HG03521 (cell line): Measurements from ENCODE around the gene SLC46A1.

ENCODE experiments used
- ATAC-seq: cut with Tn5 transposase; IDR thresholded peaks from one replicate; pipeline ENCODE4 v1.9.1; 2021; ENCODE audit warnings: mild to moderate bottlenecking, moderate library complexity; ENCODE audit not compliant: unreplicated experiment

Gene SLC46A1

GRCh38 chr17:28363186-28363585, 42.8 kb downstream of the SLC46A1 start:
- ATAC-seq, result no peak

- no peak for ATAC-seq
Observed at GRCh38 chr17:28357901-28358197, 48.2 kb downstream of the SLC46A1 start.

GRCh38 chr17:28357061-28357900, 48.7 kb downstream of the SLC46A1 start, which contains the start of gene POLDIP2:
Gene POLDIP2 (minus strand): TSS chr17:28357527. CDS start chr17:28357448, 79 bp downstream.
- ATAC-seq, result peak; percentile 97

DNA sequence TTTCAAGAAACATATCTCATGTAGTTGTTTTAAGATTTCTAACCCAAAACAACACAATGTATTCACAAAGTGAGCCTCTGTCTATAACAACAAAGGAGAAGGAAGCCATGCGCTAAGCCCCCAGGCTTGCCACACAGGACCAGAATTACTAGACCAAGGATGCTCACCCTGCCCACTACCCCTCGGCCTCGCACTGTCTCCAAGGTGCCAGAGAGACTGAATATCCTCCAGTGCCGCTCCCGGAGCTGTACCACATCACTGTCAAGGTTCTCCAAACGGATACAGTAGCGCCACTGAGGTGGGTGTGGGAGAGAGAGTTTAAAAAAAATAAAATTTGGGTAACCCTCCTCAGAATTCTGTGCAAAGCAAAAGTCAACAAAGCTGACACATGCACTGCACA, 55.7 kb downstream of the SLC46A1 start:
- ATAC-seq, result no peak

GRCh38 chr17:28348979-28349378, 57.0 kb downstream of the SLC46A1 start:
- no peak for ATAC-seq

GRCh38 chr17:28347261-28347891, 58.6 kb downstream of the SLC46A1 start:
- no peak for ATAC-seq

- no peak for ATAC-seq
Observed at GRCh38 chr17:28346746-28347246, 59.2 kb downstream of the SLC46A1 start.

- ATAC-seq, result no peak
Observed at GRCh38 chr17:28346199-28346580, 59.8 kb downstream of the SLC46A1 start.

DNA sequence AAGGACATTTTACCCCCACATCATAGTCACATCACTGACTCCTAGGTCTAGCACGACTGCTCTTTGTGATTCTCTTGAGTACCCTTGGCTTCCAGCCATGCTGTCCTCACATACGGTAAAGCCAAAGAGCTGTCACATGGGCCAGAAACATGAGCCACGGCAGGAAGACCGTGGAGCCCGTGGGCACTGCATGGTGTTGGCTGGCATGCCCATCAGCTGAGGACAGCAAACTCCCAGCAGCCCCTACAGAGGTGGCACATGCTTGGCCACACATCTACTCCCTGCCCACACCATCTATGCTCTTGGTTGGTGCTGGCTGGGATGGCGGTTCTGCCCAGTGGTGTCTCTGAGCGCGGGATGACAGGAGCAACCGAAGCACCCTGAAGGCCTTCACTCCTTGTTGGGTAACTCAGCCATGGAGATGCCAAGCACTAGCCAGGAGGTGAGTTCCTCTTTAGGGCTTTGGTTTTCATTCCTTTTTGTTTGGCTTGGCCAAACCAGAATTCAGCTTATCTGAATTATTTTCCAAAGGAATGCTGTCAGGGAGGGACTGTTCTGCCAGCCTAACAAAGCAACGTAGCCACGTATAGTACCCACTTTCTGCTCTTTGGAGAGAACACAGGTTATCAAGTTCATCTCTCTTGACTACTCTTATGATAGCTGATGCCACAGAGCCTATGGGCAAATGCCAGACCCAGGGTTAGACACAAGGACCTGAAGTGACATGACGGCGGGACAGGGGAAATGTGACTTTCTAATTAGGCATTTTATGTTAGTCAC, 60.4 kb downstream of the SLC46A1 start:
- ATAC-seq, result no peak
